WI38 (cell line): ENCODE results near the gene SGCD.

Source experiments
- H3K4me3 ChIP-seq: 2 replicates; pipeline ENCODE4 v1.5.1; 2011; ENCODE audit warnings: low read depth, mild to moderate bottlenecking, control low read depth, low read length
- CTCF ChIP-seq: IDR thresholded peaks from 2 replicates; pipeline ENCODE4 v1.5.1; 2012; ENCODE audit warnings: low read depth, mild to moderate bottlenecking, control low read depth, low read length

The SGCD gene

GRCh38 chr5:156617426-156617825 is 290.5 kb downstream of the SGCD start:
- no peak for TF ChIP-seq CTCF

GRCh38 chr5:156618601-156619000 is 291.6 kb downstream of the SGCD start:
- TF ChIP-seq CTCF, result no peak

More at GRCh38 chr5:156617426-156617825, 290.5 kb downstream of the SGCD start:
- H3K4me3 ChIP-seq, result no peak overlapping the region

GRCh38 chr5:156621719-156622118 is 294.8 kb downstream of the SGCD start:
- no peak for TF ChIP-seq CTCF
- H3K4me3 ChIP-seq, result no peak overlapping the region

More at GRCh38 chr5:156618601-156619000, 291.6 kb downstream of the SGCD start:
- no peak overlapping the region for H3K4me3 ChIP-seq

GRCh38 chr5:156623381-156624040 is 296.5 kb downstream of the SGCD start:
- TF ChIP-seq CTCF, result no peak

GRCh38 chr5:156624686-156625085 is 297.7 kb downstream of the SGCD start:
- TF ChIP-seq CTCF, result no peak
- H3K4me3 ChIP-seq, result no peak overlapping the region

More at GRCh38 chr5:156623381-156624040, 296.5 kb downstream of the SGCD start:
- no peak overlapping the region for H3K4me3 ChIP-seq

- H3K4me3 ChIP-seq, result no peak overlapping the region
- no peak for TF ChIP-seq CTCF
These were observed 301.5 kb downstream of the SGCD start for GRCh38 chr5:156628421-156628820.

- no peak overlapping the region for H3K4me3 ChIP-seq
- no peak for TF ChIP-seq CTCF
These were observed 304.0 kb downstream of the SGCD start for GRCh38 chr5:156631005-156631404.
